Tibial nerve (tissue), 4 donors: ENCODE results near the gene CAMK2D. TPM values are rescaled to one million over a fixed set of nuclear protein-coding genes. Genes with fewer than 3 reads are reported as not detected.

Experiments used
- DNase-seq, 2 donors: peaks; one replicate each; pipeline ENCODE4 v3.0.0-alpha.2; 2019; ENCODE audit warnings: low spot score in 2 of 2
- H3K27ac ChIP-seq, 4 donors: fragments of 200-600 bp; sonication (generic) in 3 of 4; one replicate each; pipeline ENCODE4 v1.5.1; 2017 to 2019; ENCODE audit warnings: mild to moderate bottlenecking in 1 of 4
- H3K27me3 ChIP-seq, 2 donors: fragments of 200-600 bp; sonication (generic) in 1 of 2; one replicate each; pipeline versions ENCODE4 v1.5.1 to v1.6.0; 2017 to 2019
- H3K36me3 ChIP-seq, 3 donors: fragments of 200-600 bp; sonication (generic); one replicate each; pipeline ENCODE4 v1.5.1; 2018 to 2019
- H3K4me1 ChIP-seq, 4 donors: fragments of 200-600 bp; sonication (generic) in 3 of 4; one replicate each; pipeline ENCODE4 v1.5.1; 2017 to 2019
- H3K4me3 ChIP-seq, 4 donors: fragments of 200-600 bp; sonication (generic) in 3 of 4; one replicate each; pipeline ENCODE4 v1.5.1; 2017 to 2019; ENCODE audit warnings: mild to moderate bottlenecking in 1 of 4, moderate library complexity in 1 of 4
- H3K9me3 ChIP-seq, 4 donors: fragments of 200-600 bp; sonication (generic) in 3 of 4; one replicate each; pipeline ENCODE4 v1.5.1; 2017 to 2019
- EP300 ChIP-seq, 2 donors: sonication (generic); formaldehyde crosslinking; IDR thresholded peaks; one replicate each; pipeline ENCODE4 v1.6.1; 2017; ENCODE audit warnings: antibody characterized with exemption in 2 of 2, mild to moderate bottlenecking in 1 of 2
- POLR2A ChIP-seq, 2 donors: fragments of 450-650 bp; IDR thresholded peaks; one replicate each; pipeline ENCODE4 v1.6.1; 2017; ENCODE audit warnings: antibody characterized with exemption in 2 of 2, mild to moderate bottlenecking in 2 of 2, moderate library complexity in 2 of 2
- WGBS, 2 donors: methylation state at CpG; one replicate each; pipeline ENCODE4 v1.1.5; 2018; 5-methylcytosine and 5-hydroxymethylcytosine counted together
- total RNA-seq, 4 donors: library from RNA; depleted of rRNA; stranded (reverse); fragments of >200 nt; gene quantifications; one replicate each; pipeline ENCODE4 v1.1.0, GENCODE V29; 2016
- TF ChIP-seq, protein P1 (sequence below), 5 experiments: fragments of 200-600 bp in 3 of 5; fragments of 450-650 bp in 2 of 5; sonication (generic) in 3 of 5; IDR thresholded peaks; one replicate each; pipeline ENCODE4 v1.5.1; 2016 to 2019; ENCODE audit warnings: antibody characterized with exemption in 5 of 5, mild to moderate bottlenecking in 3 of 5, moderate library complexity in 2 of 5

CAMK2D gene
- total RNA-seq, 4 donors from 2014 or later = 30.3 to 58.5 (median 34.6) TPM

DNA sequence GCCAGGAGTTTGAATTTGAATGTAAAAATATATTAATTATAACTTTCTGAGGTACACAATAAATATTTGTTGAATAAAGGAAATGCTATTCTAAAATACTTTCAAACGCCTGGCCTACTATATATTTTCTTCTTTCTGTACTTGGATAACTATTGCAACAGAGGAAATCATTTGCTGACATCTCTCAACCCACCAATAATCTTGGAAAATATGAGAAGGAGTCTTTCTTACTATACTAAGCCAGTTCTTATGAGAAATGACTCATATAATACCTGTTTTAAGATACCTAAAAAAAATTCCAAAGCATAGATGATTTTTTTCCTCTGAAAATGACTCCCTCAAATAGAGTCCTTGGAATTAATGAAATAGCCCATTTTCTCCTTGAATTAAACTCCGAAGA lies 64.1 kb downstream of the CAMK2D start:
- no peaks in the 10 kb centered on the region for H3K9me3 ChIP-seq
- H3K4me1 ChIP-seq = peaks cover 0 to 44% (median 10%) of the 10 kb centered on the region in 4 donors
- no peak overlapping the region for H3K4me3 ChIP-seq
- H3K27ac ChIP-seq = no peak overlapping the region
- no peaks in the 10 kb centered on the region for H3K27me3 ChIP-seq
- no peaks in the 10 kb centered on the region for H3K36me3 ChIP-seq
- 93 to 96% methylated on average over 2 of the region's 2 CpGs for WGBS, 2 donors
- TF ChIP-seq EP300 (IDR thresholded peaks at IDR 0.05) (no peak), POLR2A (IDR thresholded peaks at IDR 0.05) (no peak)
- TF ChIP-seq, protein P1, sequence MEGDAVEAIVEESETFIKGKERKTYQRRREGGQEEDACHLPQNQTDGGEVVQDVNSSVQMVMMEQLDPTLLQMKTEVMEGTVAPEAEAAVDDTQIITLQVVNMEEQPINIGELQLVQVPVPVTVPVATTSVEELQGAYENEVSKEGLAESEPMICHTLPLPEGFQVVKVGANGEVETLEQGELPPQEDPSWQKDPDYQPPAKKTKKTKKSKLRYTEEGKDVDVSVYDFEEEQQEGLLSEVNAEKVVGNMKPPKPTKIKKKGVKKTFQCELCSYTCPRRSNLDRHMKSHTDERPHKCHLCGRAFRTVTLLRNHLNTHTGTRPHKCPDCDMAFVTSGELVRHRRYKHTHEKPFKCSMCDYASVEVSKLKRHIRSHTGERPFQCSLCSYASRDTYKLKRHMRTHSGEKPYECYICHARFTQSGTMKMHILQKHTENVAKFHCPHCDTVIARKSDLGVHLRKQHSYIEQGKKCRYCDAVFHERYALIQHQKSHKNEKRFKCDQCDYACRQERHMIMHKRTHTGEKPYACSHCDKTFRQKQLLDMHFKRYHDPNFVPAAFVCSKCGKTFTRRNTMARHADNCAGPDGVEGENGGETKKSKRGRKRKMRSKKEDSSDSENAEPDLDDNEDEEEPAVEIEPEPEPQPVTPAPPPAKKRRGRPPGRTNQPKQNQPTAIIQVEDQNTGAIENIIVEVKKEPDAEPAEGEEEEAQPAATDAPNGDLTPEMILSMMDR (IDR thresholded peaks at IDR 0.05) = no peak
- no peak for DNase-seq

DNA sequence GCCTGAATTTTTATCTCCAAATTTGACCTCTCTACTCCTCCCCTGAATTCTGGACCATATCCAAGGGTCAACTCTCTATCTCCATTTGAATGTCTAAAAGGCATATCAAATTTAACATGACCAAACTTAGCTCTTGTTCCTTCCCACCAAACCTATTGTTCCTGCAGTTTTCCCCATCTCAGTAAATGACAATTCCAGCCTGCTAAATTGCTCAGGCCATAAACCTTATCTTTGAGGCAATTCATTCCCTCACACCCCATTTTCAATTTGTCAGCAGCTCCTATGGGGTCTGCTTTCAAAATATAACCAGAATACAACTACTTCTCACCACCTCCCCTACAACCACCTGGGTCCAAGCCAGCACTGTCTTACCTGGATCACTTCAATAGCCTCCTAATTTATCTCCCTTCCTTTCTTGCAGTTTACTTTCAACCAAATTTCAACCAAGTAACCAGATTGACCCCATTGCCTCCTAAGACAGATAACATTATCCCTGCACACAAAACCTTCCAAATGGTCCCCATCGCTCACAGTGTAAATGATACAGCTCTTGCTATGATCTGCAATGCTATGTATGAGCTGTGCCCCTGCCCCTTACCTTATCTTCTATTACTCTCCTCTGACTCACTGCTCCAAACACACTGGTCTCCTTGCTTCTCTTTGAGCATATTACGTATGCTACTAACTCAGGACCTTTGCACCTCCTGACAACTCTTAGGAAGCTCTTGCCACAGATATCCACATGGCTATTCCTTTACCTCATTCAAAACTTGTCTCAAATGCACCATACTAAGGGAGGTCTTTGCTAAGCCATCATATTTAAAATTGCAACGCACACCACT lies 66.0 kb downstream of the CAMK2D start:
- peaks cover 0 to 46% (median 11%) of the 10 kb centered on the region in 4 donors for H3K4me1 ChIP-seq
- no peaks in the 10 kb centered on the region for H3K27me3 ChIP-seq
- 95 to 96% methylated on average over 3 of the region's 3 CpGs for WGBS, 2 donors
- no peaks in the 10 kb centered on the region for H3K9me3 ChIP-seq
- no peak overlapping the region for H3K4me3 ChIP-seq
- TF ChIP-seq, protein P1 (IDR thresholded peaks at IDR 0.05) = no peak
- no peak for TF ChIP-seq POLR2A (IDR thresholded peaks at IDR 0.05)
- TF ChIP-seq EP300 (IDR thresholded peaks at IDR 0.05) = no peak
- DNase-seq = no peak
- H3K27ac ChIP-seq = no peak overlapping the region
- no peaks in the 10 kb centered on the region for H3K36me3 ChIP-seq

DNA sequence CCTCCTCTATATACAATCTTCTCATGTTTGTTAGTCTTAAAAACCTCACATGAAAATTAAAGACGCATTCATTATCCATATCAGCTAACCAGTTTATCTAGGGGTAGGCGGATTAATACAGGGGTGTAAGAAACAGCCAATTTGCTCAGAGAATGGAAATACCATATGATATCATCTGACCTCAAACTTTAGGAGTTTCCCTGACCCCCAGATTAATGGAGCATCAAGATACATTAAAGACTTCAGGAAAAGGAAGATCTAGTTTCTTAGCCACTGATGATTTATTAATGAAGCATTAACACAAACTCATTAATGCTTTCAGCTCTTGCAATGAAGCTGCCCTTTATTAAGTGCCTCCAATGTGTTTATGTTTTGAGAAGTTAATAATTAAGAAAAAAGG lies 67.5 kb downstream of the CAMK2D start:
- Histone ChIP-seq H3K4me3 (no peak overlapping the region), H3K9me3 (no peaks in the 10 kb centered on the region), H3K4me1 (peaks cover 0 to 43% (median 9%) of the 10 kb centered on the region in 4 donors), H3K36me3 (no peaks in the 10 kb centered on the region), H3K27me3 (no peaks in the 10 kb centered on the region), H3K27ac (no peak overlapping the region)
- TF ChIP-seq, protein P1 (IDR thresholded peaks at IDR 0.05) = no peak
- TF ChIP-seq POLR2A (IDR thresholded peaks at IDR 0.05) = no peak
- TF ChIP-seq EP300 (IDR thresholded peaks at IDR 0.05) = no peak
- whole genome bisulfite sequencing, 2 donors = 92 to 95% methylated on average over 2 of the region's 2 CpGs
- DNase-seq = no peak

DNA sequence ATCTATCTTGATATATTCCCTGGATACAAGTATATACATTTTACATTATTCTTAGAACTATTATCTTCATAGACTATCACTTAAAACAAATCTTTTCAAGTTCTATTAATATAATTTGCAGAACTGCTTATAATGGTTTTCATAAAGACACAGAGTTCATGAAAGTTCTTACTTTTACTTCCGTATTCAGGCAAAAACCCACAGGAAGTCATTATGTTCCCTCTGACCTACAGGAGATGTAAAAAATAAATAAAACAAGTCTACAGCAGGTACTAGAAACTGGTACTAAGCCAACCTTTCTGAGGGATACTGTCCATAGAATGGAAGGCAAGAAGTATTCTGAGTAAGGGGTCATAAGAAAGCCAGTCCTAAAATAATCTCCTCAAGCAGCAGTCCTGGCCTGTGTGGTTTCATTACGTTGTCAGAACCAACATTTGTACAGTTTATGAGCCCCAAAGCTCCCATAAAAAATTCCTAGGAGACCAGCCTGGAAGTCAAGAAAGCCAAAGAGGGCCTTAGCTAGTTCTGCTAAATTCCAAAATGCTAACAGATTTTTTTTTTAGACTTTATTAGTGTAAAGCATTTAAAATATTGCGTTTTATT lies 68.6 kb downstream of the CAMK2D start:
- H3K9me3 ChIP-seq = no peaks in the 10 kb centered on the region
- no peak for TF ChIP-seq EP300 (IDR thresholded peaks at IDR 0.05)
- TF ChIP-seq POLR2A (IDR thresholded peaks at IDR 0.05) = no peak
- TF ChIP-seq, protein P1 (IDR thresholded peaks at IDR 0.05) = no peak
- 56% methylated on average over 3 of the region's 3 CpGs for WGBS, 2 donors
- peaks cover 0 to 47% (median 9%) of the 10 kb centered on the region in 4 donors for H3K4me1 ChIP-seq
- no peak overlapping the region for H3K27ac ChIP-seq
- no peaks in the 10 kb centered on the region for H3K27me3 ChIP-seq
- H3K36me3 ChIP-seq = no peaks in the 10 kb centered on the region
- no peak overlapping the region for H3K4me3 ChIP-seq
- DNase-seq = no peak

GRCh38 chr4:113691676-113692075 lies 69.9 kb downstream of the CAMK2D start:
- no peak overlapping the region for H3K27ac ChIP-seq
- H3K4me3 ChIP-seq = no peak overlapping the region
- peaks cover 0 to 58% (median 14%) of the 10 kb centered on the region in 4 donors for H3K4me1 ChIP-seq
- TF ChIP-seq, protein P1 (IDR thresholded peaks at IDR 0.05) = no peak
- TF ChIP-seq EP300 (IDR thresholded peaks at IDR 0.05) = no peak
- TF ChIP-seq POLR2A (IDR thresholded peaks at IDR 0.05) = no peak
- 75 to 76% methylated on average over 2 of the region's 2 CpGs for WGBS, 2 donors
- H3K9me3 ChIP-seq = no peaks in the 10 kb centered on the region
- no peaks in the 10 kb centered on the region for H3K36me3 ChIP-seq
- no peaks in the 10 kb centered on the region for H3K27me3 ChIP-seq
- DNase-seq = no peak
